ENCODE data around the gene NUFIP2.

GRCh38 chr17:29245401-29245800 lies 48.5 kb downstream of the NUFIP2 start:
- TF ChIP-seq, protein P1, sequence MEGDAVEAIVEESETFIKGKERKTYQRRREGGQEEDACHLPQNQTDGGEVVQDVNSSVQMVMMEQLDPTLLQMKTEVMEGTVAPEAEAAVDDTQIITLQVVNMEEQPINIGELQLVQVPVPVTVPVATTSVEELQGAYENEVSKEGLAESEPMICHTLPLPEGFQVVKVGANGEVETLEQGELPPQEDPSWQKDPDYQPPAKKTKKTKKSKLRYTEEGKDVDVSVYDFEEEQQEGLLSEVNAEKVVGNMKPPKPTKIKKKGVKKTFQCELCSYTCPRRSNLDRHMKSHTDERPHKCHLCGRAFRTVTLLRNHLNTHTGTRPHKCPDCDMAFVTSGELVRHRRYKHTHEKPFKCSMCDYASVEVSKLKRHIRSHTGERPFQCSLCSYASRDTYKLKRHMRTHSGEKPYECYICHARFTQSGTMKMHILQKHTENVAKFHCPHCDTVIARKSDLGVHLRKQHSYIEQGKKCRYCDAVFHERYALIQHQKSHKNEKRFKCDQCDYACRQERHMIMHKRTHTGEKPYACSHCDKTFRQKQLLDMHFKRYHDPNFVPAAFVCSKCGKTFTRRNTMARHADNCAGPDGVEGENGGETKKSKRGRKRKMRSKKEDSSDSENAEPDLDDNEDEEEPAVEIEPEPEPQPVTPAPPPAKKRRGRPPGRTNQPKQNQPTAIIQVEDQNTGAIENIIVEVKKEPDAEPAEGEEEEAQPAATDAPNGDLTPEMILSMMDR (conservative IDR thresholded peaks at IDR 0.05 in 1 of 2, IDR thresholded peaks at IDR 0.05 in 1 of 2; ENCODE audit: extremely low read depth in 1 of 2, insufficient read depth in 1 of 2, low read depth in 1 of 2, low read length in 2 of 2), result no peak
- no peak for TF ChIP-seq EZH2 (IDR thresholded peaks at IDR 0.05; ENCODE audit: borderline replicate concordance, low read length)

Data from mammary epithelial cell (primary cell).